HG03060 (cell line): ENCODE data around the gene ZAR1L.

Source experiments
- ATAC-seq: cut with Tn5 transposase; IDR thresholded peaks from one replicate; pipeline ENCODE4 v1.9.1; 2021; ENCODE audit warnings: low read depth, moderate number of reproducible peaks; ENCODE audit not compliant: unreplicated experiment

Gene ZAR1L

GRCh38 chr13:32305646-32306045, 9.5 kb downstream of the ZAR1L start:
- ATAC-seq, result no peak

- ATAC-seq, result no peak
Measured at GRCh38 chr13:32302461-32302860, 12.7 kb downstream of the ZAR1L start.

GRCh38 chr13:32300920-32301319, 14.2 kb downstream of the ZAR1L start:
- no peak for ATAC-seq

GRCh38 chr13:32300406-32300805, 14.8 kb downstream of the ZAR1L start:
- ATAC-seq, result no peak

- no peak for ATAC-seq
Measured at GRCh38 chr13:32299893-32300292, 15.3 kb downstream of the ZAR1L start.

- ATAC-seq, result no peak
Measured at GRCh38 chr13:32298695-32299094, 16.5 kb downstream of the ZAR1L start.

- ATAC-seq, result no peak
Measured at GRCh38 chr13:32297206-32297605, 18.0 kb downstream of the ZAR1L start.

- ATAC-seq, result no peak
Measured at GRCh38 chr13:32285633-32285965, 29.6 kb downstream of the ZAR1L start.

- no peak for ATAC-seq
Measured at GRCh38 chr13:32284927-32285632, 30.1 kb downstream of the ZAR1L start.

- no peak for ATAC-seq
Measured at GRCh38 chr13:32282096-32282711, 33.0 kb downstream of the ZAR1L start.

GRCh38 chr13:32281096-32281495, 34.1 kb downstream of the ZAR1L start:
- no peak for ATAC-seq

- ATAC-seq, result no peak
Measured at GRCh38 chr13:32278426-32278825, 36.7 kb downstream of the ZAR1L start.

GRCh38 chr13:32277839-32278238, 37.3 kb downstream of the ZAR1L start:
- ATAC-seq, result no peak

GRCh38 chr13:32272021-32272683, 43.0 kb downstream of the ZAR1L start:
- no peak for ATAC-seq

GRCh38 chr13:32267836-32268439, 47.2 kb downstream of the ZAR1L start:
- peak; percentile 84 for ATAC-seq

GRCh38 chr13:32266130-32266529, 49.0 kb downstream of the ZAR1L start:
- ATAC-seq, result no peak

GRCh38 chr13:32265726-32266125, 49.4 kb downstream of the ZAR1L start:
- no peak for ATAC-seq

GRCh38 chr13:32264407-32264806, 50.8 kb downstream of the ZAR1L start:
- ATAC-seq, result no peak

- no peak for ATAC-seq
Measured at GRCh38 chr13:32262619-32263018, 52.5 kb downstream of the ZAR1L start.

- ATAC-seq, result no peak
Measured at GRCh38 chr13:32262165-32262564, 53.0 kb downstream of the ZAR1L start.

GRCh38 chr13:32261567-32261966, 53.6 kb downstream of the ZAR1L start:
- ATAC-seq, result no peak

GRCh38 chr13:32259116-32259515, 56.0 kb downstream of the ZAR1L start:
- no peak for ATAC-seq
